Sciatic nerve (tissue), 2 donors: ENCODE measurements around the gene DLX4. TPM values are rescaled to one million over a fixed set of nuclear protein-coding genes. Genes with fewer than 3 reads are reported as not detected.

ENCODE experiments used
- ATAC-seq: fragments of 200-7000 bp; cut with Tn5 transposase; one replicate; pipeline ENCODE4 v1.9.1; 2020; ENCODE audit warnings: mild to moderate bottlenecking, moderate library complexity
- DNase-seq: peaks from one replicate; pipeline ENCODE4 v3.0.0-alpha.2; 2020; ENCODE audit warnings: low spot score
- intact Hi-C: fragments of 100-400 bp; cut with DNase I; formaldehyde crosslinking; loops from one replicate; pipeline ENCODE4 v1.14.2; 2022
- total RNA-seq: library from RNA; stranded (reverse); fragmentation: NEBNext Ultra II Directional; extraction: Animal tissue kit (Norgen Biotek cat#: 25700); gene quantifications from one replicate; pipeline ENCODE4 v1.2.1, GENCODE V29; 2021
- donor health status: DM: no; HTN: no; CAD: no.
- donor health status: DM: no; HTN: no; CAD: no.

The DLX4 gene
- total RNA-seq, 1 donor from 2014 or later = not detected

DNA sequence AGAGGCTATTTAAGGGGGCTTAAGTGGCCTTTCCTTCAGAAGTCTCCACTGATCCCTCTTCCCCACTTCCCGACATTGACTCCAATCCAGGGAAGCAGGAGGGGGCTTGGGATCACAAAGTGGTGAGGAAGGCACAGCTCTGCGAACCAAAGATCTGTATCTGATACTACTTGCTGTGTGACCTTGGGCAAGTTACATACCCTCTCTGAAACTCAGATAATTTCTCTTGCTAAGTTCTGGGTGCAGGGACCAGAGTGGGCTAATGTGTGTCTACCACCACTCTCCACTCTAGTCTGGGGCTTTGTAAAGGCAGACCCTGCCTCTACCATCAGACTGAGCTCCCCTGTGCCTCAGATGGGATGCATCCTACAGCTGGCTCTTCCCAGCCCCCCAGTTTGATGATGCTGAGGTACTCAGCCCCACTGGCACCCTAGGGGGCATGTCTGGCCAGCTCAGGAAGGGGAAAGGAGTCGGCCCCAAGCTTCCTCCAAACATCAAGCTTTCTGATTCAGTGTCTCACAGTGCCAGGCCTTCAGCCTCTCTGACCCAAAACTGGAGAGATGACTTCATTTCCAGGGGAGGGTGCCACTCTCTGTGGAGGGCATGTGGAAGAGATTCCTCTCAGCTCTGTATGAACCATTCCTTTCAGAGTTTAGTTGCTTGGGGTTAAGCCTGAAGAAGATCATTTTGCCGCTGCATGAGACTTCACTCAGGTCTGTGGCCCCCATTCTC is 10.9 kb downstream of the DLX4 start:
- ATAC-seq (no peak), DNase-seq (no peak)
- intact Hi-C loops = loop anchor here (10.0 kb wide), 1 partner anchor 815 kb away; no protein-coding TSS in a partner anchor

DNA sequence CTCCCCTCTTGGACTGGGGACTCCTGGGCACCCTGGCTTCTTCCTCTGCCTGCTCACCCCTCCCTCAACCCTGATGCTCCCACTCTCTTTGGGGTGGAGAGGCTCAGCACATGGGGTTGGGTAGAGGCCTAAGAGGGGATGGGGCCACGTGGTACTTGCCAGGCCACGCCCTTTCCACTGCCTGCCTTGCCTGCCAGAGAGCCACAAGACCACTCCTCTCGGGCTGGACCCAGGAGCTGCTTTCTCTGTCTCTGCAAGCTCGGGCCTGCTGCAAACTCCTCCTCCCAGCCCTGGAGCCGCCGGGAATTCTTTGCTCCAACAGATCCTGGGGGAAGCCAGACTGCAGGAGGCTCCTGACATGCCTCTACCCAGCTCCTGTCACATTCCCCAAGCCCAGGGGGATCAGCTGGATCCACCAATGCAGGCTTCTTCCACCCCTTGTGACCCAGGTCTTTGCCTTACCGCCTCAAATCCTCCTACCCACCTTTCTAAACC is 11.8 kb downstream of the DLX4 start:
- ATAC-seq (no peak), DNase-seq (no peak)
- intact Hi-C loops = loop anchor here (10.0 kb wide), 1 partner anchor 816 kb away; no protein-coding TSS in a partner anchor

- DNase-seq (no peak), ATAC-seq (no peak)
- intact Hi-C loops = loop anchor here (10.0 kb wide), 1 partner anchor 819 kb away; no protein-coding TSS in a partner anchor
These were observed 15.3 kb downstream of the DLX4 start for GRCh38 chr17:49984283-49984682.

DNA sequence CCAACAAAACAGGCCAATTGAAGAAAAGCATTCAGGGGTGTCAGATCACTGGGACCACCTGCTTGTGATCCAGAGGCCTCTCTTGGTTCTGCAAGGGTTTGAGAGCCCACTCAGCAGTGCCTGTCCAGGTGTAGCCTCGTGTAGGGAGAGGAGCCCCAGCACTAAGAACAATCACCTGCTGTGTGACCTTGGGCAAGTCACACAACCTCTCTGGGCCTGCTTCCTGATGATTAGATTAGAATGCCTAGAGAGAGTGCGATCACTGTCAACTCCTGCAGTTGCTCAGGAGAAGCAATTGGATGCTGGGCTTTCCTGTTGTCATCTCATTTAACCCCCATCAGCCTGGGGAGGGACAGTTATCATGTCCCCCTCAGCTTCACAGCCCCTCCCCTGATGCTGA is 15.8 kb downstream of the DLX4 start:
- ATAC-seq = no peak
- intact Hi-C loops = loop anchor here (10.0 kb wide), 1 partner anchor 820 kb away; no protein-coding TSS in a partner anchor

GRCh38 chr17:49985310-49985990 is 16.5 kb downstream of the DLX4 start:
- no peak for DNase-seq
- intact Hi-C loops = loop anchor here (10.0 kb wide), 1 partner anchor 821 kb away; no protein-coding TSS in a partner anchor
- ATAC-seq = no peak

More for the DNA sequence above, 15.8 kb downstream of the DLX4 start:
- no peak for DNase-seq

- no peak for ATAC-seq
- DNase-seq = no peak
- intact Hi-C loops = loop anchor here (10.0 kb wide), 1 partner anchor 822 kb away; no protein-coding TSS in a partner anchor
These were observed 17.7 kb downstream of the DLX4 start for GRCh38 chr17:49986396-49987289.

DNA sequence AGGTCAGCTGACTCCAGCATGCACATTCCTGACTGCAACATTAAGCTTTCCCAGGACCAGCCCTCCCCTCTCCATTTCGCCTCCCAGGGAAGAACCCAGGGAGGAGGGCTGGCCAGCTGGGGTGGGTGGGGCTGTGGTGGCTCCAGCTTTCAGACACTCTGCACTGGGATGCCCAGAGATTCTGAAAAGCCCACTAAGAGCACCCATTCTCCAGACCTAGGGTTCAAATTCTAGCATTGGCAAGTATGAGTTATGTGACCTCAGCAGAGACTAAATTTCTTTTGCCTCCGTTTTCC is 18.2 kb downstream of the DLX4 start:
- intact Hi-C loops = loop anchor here (10.0 kb wide), 1 partner anchor 822 kb away; no protein-coding TSS in a partner anchor
- ATAC-seq (no peak), DNase-seq (peak; percentile 15)

DNA sequence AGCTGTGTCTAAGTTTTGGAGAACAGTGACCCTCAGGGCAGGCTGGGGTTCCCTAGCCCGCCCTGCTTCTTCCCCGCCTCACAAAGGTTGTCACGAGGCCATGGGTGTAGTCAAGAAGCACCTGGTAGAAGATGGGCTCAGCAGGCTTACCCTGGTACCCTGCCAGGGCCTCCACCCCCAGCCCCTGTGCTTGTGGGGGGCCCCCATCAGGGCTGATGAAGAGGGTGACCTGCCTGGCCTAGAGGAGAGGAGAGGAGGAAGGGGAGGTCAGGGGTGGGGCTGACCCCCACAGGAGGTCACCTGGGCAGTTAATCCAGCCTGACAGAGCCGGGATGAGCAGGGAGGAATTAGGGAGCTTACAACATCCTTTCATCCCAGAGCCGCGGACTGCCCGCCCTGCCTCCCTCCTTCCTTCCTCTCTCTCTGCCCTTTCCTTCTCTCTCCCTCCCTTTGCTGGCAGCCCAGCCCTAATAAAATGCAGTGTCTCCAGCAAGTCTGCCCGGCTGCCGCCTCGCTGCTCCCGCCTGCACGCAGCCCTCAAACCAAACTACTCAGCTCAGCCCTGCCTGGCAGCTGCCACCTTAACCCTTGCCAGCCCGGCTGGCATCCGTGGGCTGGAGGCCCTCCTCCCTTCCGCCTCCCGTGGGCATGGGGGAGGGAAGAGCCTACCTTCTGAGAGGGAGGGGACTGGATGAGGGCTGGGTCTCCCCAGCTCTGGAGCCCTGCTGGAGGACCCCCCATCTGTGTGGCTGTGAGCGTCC is 18.9 kb downstream of the DLX4 start:
- intact Hi-C loops = loop anchor here (10.0 kb wide), 1 partner anchor 823 kb away; no protein-coding TSS in a partner anchor
- DNase-seq (peak; percentile 51), ATAC-seq (no peak)

- ATAC-seq (no peak), DNase-seq (peak; percentile 38)
- intact Hi-C loops = loop anchor here (1.0 to 10.0 kb wide), 2 partner anchors 33 to 825 kb away; no protein-coding TSS in a partner anchor
These were observed 20.5 kb downstream of the DLX4 start for GRCh38 chr17:49989518-49989880.

DNA sequence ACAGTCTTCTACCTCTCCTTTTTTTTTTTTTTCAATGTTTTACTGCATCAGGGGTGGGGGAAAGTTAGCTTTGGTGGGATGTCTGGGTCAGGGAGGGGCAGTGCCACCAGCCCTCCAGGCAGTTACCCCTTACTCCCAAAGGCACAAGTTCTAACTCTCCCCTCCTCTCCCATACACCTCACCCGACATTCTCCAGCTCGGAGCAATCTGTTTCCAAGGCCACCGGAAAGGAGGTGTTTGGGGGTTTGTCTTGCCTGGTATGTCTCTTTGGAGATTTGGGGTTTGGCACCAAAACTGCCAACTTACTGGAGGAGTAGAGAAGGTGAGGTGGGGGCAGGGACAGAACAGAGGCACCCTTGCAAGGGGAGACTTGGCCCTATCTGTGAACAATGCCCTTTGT is 21.3 kb downstream of the DLX4 start:
- intact Hi-C loops = no loop called here
- DNase-seq = no peak
- no peak for ATAC-seq

DNA sequence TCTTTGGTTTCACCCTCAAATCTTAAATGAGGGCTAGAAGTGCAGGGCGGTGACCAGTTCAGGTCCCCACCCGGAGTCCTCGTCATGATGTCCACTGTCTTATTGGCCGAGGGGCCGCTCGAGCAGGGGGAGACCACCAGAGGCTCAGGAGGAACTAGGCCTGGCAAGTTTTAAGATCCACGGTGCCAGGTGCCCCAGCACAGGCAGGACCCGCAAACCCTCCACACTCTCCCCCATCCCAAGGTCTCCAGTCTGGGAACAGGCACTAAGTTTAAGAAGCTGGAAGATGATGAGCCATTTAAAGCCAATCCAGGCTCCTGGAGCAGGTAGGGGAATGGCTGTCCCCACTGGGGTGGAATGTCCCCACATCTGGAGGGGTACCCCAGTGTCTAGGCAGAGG is 21.9 kb downstream of the DLX4 start:
- intact Hi-C loops = no loop called here
- no peak for DNase-seq
- ATAC-seq = no peak

DNA sequence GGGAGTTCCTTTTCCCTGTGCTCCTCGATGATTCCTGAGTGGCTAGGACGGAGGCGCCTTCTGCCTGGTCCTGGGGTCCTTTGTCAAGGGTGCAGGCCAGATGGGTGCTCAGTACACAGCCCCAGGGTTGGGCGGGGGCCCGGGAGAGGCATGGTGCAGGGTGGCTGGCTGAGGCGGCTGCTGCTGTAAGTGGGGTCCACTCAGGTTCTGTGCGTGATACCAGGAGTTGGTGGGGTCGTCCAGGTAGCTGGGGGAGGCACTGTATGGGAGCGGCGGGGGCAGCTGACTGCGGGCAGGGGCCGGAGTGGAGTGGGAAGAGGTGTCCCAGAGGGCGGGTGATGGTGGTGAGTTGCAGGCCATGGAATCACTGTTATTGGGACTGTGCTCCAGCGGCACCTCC is 22.4 kb downstream of the DLX4 start:
- no peak for ATAC-seq
- DNase-seq = no peak
- intact Hi-C loops = no loop called here

- intact Hi-C loops = no loop called here
- ATAC-seq = no peak
- DNase-seq = no peak
These were observed 23.4 kb downstream of the DLX4 start for GRCh38 chr17:49992191-49992932.

- DNase-seq = no peak
- intact Hi-C loops = no loop called here
- ATAC-seq = no peak
These were observed 24.0 kb downstream of the DLX4 start for GRCh38 chr17:49992933-49993422.

- intact Hi-C loops = no loop called here
- ATAC-seq = no peak
These were observed 24.6 kb downstream of the DLX4 start for GRCh38 chr17:49993423-49994060.

GRCh38 chr17:49994085-49995054 is 25.4 kb downstream of the DLX4 start:
- DNase-seq = no peak
- intact Hi-C loops = loop anchor here (5.0 kb wide), 3 partner anchors 112 to 287 kb away; partner anchors contain the start of gene SLC35B1
- ATAC-seq = no peak

More at GRCh38 chr17:49993423-49994060, 24.6 kb downstream of the DLX4 start:
- DNase-seq = no peak
